Trophoblast cell (in vitro differentiated cells and primary cell): ENCODE measurements around the gene TRIM3.

Experiments used
- DNase-seq, 2 donors: peaks; one replicate each; pipeline ENCODE4 v3.0.0-alpha.2; 2016
- H2AFZ ChIP-seq: 2 replicates; pipeline ENCODE4 v1.6.1; 2013; ENCODE audit warnings: low read length, moderate library complexity, mild to moderate bottlenecking; ENCODE audit not compliant: insufficient read depth, poor library complexity
- H2AK5ac ChIP-seq: 2 replicates; pipeline ENCODE4 v1.6.1; 2013; ENCODE audit warnings: mild to moderate bottlenecking, low read length
- H2BK120ac ChIP-seq: 2 replicates; pipeline ENCODE4 v1.6.1; 2013; ENCODE audit warnings: low read length, mild to moderate bottlenecking, moderate library complexity; ENCODE audit not compliant: insufficient read depth, poor library complexity
- H2BK12ac ChIP-seq: 2 replicates; pipeline ENCODE4 v1.6.1; 2013; ENCODE audit warnings: mild to moderate bottlenecking, low read length, moderate library complexity
- H2BK5ac ChIP-seq: 2 replicates; pipeline ENCODE4 v1.6.1; 2013; ENCODE audit warnings: low read length, low read depth, moderate library complexity, mild to moderate bottlenecking; ENCODE audit not compliant: poor library complexity
- H3K14ac ChIP-seq: 2 replicates; pipeline ENCODE4 v1.6.1; 2013; ENCODE audit warnings: mild to moderate bottlenecking, low read length
- H3K18ac ChIP-seq: 2 replicates; pipeline ENCODE4 v1.6.1; 2013; ENCODE audit warnings: mild to moderate bottlenecking, low read length
- H3K23ac ChIP-seq: 2 replicates; pipeline ENCODE4 v1.6.1; 2013; ENCODE audit warnings: low read length
- H3K27ac ChIP-seq: 2 replicates; pipeline ENCODE4 v1.5.1; 2013; ENCODE audit warnings: low read depth, mild to moderate bottlenecking, inconsistent platforms, low read length, moderate library complexity
- H3K27me3 ChIP-seq: 2 replicates; pipeline ENCODE4 v1.6.1; 2013; ENCODE audit warnings: inconsistent platforms, mild to moderate bottlenecking, low read length, moderate library complexity; ENCODE audit not compliant: insufficient read depth
- H3K36me3 ChIP-seq, 2 experiments: 1 replicate in 1 of 2; 2 replicates in 1 of 2; pipeline ENCODE4 v1.6.1; 2013; ENCODE audit warnings: low read length in 2 of 2, mild to moderate bottlenecking in 2 of 2, moderate library complexity in 1 of 2; ENCODE audit not compliant: insufficient read depth in 2 of 2, control insufficient read depth in 1 of 2
- H3K4ac ChIP-seq: 2 replicates; pipeline ENCODE4 v1.6.1; 2013; ENCODE audit warnings: low read depth, mild to moderate bottlenecking, low read length, moderate library complexity
- H3K4me1 ChIP-seq, 2 experiments: 1 replicate in 1 of 2; 2 replicates in 1 of 2; pipeline ENCODE4 v1.6.1; 2013; ENCODE audit warnings: low read length in 2 of 2, mild to moderate bottlenecking in 2 of 2, moderate library complexity in 1 of 2; ENCODE audit not compliant: insufficient read depth in 2 of 2, control insufficient read depth in 1 of 2
- H3K4me2 ChIP-seq: 2 replicates; pipeline ENCODE4 v1.6.1; 2013; ENCODE audit warnings: inconsistent platforms, mild to moderate bottlenecking, low read length, moderate library complexity
- H3K4me3 ChIP-seq: 2 replicates; pipeline ENCODE4 v1.5.1; 2013; ENCODE audit warnings: mild to moderate bottlenecking, low read depth, low read length, inconsistent platforms
- H3K79me1 ChIP-seq: one replicate; pipeline ENCODE4 v1.6.1; 2013; ENCODE audit warnings: low read length
- H3K79me2 ChIP-seq: 2 replicates; pipeline ENCODE4 v1.6.1; 2013; ENCODE audit warnings: low read length, mild to moderate bottlenecking; ENCODE audit not compliant: control insufficient read depth, insufficient read depth, poor library complexity
- H3K9ac ChIP-seq: 2 replicates; pipeline ENCODE4 v1.6.1; 2013; ENCODE audit warnings: mild to moderate bottlenecking, low read length
- H3K9me3 ChIP-seq: 2 replicates; pipeline ENCODE4 v1.6.1; 2013; ENCODE audit warnings: low read depth, mild to moderate bottlenecking, control low read depth, inconsistent platforms, low read length; ENCODE audit not compliant: insufficient read depth
- H4K12ac ChIP-seq: 2 replicates; pipeline ENCODE4 v1.6.1; 2013; ENCODE audit warnings: low read depth, mild to moderate bottlenecking, low read length, moderate library complexity
- H4K8ac ChIP-seq: 2 replicates; pipeline ENCODE4 v1.6.1; 2013; ENCODE audit warnings: low read depth, mild to moderate bottlenecking, low read length, moderate library complexity
- H4K91ac ChIP-seq: one replicate; pipeline ENCODE4 v1.6.1; 2013; ENCODE audit warnings: low read depth, mild to moderate bottlenecking, low read length, moderate library complexity
- WGBS: extraction: QIAGEN DNeasy Blood & Tissue Kit; methylation state at CpG from one replicate; pipeline ENCODE4 v1.1.7; 2013; ENCODE audit warnings: missing lambda C conversion rate; ENCODE audit not compliant: insufficient read length, insufficient coverage; ENCODE audit errors: extremely low coverage; 5-methylcytosine and 5-hydroxymethylcytosine counted together

TRIM3 gene

DNA sequence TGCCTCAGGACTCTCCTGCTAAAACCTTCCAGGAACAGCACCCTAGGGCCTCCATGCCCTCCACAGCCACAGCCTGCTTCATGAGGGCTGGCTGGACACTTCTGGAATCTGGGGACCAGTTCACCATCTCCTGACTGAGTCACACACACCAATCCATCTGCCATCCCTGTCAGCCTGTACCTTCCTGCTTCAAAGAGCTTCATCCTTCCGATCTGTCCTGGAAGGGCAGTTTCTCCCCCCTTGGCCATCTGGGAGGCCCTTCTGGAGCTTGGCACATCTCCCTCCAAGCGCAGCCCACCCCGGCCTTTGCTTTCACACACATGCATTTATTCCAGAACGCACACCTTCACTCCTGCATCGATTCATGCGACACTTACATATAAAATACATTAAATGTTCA lies 67.9 kb downstream of the TRIM3 start:
- no peak overlapping the region for H2AK5ac ChIP-seq
- 100% methylated on average over 1 of the region's 6 CpGs for WGBS
- H3K4me3 ChIP-seq: no peak overlapping the region
- H3K4ac ChIP-seq: no peak overlapping the region
- DNase-seq: no peak
- no peak overlapping the region for H2BK120ac ChIP-seq
- no peaks in the 10 kb centered on the region for H3K4me1 ChIP-seq
- no peak overlapping the region for H4K8ac ChIP-seq
- H4K91ac ChIP-seq: no peak overlapping the region
- no peak overlapping the region for H3K18ac ChIP-seq
- no peak overlapping the region for H3K14ac ChIP-seq
- no peak overlapping the region for H3K4me2 ChIP-seq
- no peaks in the 10 kb centered on the region for H3K79me1 ChIP-seq
- no peak overlapping the region for H3K9ac ChIP-seq
- no peak overlapping the region for H2AFZ ChIP-seq
- no peak overlapping the region for H2BK12ac ChIP-seq
- H2BK5ac ChIP-seq: no peak overlapping the region
- H3K9me3 ChIP-seq: no peaks in the 10 kb centered on the region
- no peak overlapping the region for H3K27ac ChIP-seq
- H3K79me2 ChIP-seq: no peaks in the 10 kb centered on the region
- no peaks in the 10 kb centered on the region for H3K27me3 ChIP-seq
- H4K12ac ChIP-seq: no peak overlapping the region
- no peak overlapping the region for H3K23ac ChIP-seq
- H3K36me3 ChIP-seq: peaks cover 0 to 7% of the 10 kb centered on the region in 2 experiments

DNA sequence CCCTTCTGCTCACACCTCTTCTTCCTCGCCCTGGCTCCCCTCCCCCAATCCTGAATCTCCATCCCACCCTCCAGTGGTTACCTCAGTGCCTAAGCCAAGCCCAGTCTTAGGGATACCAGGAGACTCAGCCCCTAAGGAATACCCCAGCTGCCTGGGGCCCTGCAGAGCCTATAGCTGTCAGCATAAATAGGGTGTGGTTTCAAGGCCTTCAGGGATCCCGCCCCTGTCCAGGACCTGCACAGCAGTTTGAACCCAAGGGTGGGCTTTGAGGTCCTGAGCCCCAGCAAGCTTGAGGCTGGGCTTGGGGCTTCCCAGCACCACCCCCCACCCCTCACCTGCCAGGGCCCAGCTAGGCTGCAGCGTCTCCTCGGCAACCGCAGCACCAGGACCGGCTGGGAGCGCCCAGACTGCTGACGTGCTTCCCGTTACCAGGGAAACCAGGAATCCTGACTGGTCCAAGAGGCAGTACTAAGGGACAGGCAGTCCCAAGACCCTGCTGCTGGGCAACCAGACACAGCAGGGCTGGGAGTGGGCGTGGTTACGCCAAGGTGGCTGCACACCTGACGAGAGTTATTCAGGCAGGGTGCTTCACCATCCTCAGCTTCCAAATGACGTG lies 68.6 kb downstream of the TRIM3 start:
- Histone ChIP-seq H3K27ac (no peak overlapping the region), H4K12ac (no peak overlapping the region), H4K8ac (no peak overlapping the region), H3K23ac (no peak overlapping the region), H3K79me2 (no peaks in the 10 kb centered on the region), H3K4me1 (no peaks in the 10 kb centered on the region), H3K14ac (no peak overlapping the region), H2BK12ac (no peak overlapping the region), H2BK120ac (no peak overlapping the region), H2AK5ac (no peak overlapping the region), H3K36me3 (peaks cover 1 to 2% of the 10 kb centered on the region in 2 experiments), H3K4me2 (no peak overlapping the region), H3K27me3 (no peaks in the 10 kb centered on the region), H3K4ac (no peak overlapping the region), H3K18ac (no peak overlapping the region), H3K9ac (no peak overlapping the region), H4K91ac (no peak overlapping the region), H3K79me1 (no peaks in the 10 kb centered on the region), H3K9me3 (no peaks in the 10 kb centered on the region), H2AFZ (no peak overlapping the region), H3K4me3 (no peak overlapping the region), H2BK5ac (no peak overlapping the region)
- peak in 1 of 2 donors; percentile 37 for DNase-seq
- WGBS: no CpG with 5 or more reads among the region's 13 CpGs

DNA sequence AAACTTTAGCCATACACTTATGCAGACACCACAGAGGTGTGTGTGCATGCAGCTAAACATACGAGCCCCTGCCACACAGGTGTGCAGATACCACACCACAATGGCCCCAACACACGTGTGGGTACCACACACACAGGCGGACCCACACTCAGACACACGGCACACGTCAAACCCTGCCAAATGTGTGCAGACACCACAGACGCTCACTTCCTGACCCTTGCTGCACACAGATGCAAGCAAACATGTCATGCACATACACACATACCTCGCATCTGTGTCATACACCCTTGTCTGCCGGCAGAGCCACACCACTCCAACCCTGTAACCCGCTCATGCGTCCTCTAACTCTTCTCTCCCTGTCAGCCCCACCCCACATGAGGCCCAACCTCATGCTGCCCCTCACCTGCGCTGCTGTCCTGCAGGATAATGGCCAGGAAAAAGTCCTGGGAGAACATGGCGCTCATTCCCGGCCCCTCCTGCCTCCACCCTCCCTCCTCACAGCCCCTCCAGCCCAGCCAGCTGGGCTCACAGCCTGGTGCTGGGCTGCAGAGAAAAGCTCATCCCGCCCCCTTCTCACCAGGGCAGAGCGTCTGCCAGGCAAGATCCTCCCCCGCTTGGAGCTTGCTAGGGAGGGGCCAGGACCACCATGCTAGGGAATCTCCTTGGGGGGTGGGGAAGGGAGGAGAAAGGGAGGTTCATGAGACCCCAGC lies 69.2 kb downstream of the TRIM3 start:
- Histone ChIP-seq H3K4me1 (no peaks in the 10 kb centered on the region), H3K4me2 (no peak overlapping the region), H4K8ac (no peak overlapping the region), H3K79me1 (no peaks in the 10 kb centered on the region), H2BK120ac (no peak overlapping the region), H3K23ac (no peak overlapping the region), H3K27ac (no peak overlapping the region), H3K4ac (no peak overlapping the region), H3K27me3 (no peaks in the 10 kb centered on the region), H4K12ac (no peak overlapping the region), H2BK12ac (no peak overlapping the region), H2AFZ (no peak overlapping the region), H3K4me3 (peak overlapping the region; percentile 5), H2BK5ac (no peak overlapping the region), H4K91ac (no peak overlapping the region), H3K18ac (no peak overlapping the region), H3K36me3 (peaks cover 1 to 2% of the 10 kb centered on the region in 2 experiments), H3K9ac (no peak overlapping the region), H3K14ac (no peak overlapping the region), H3K9me3 (no peaks in the 10 kb centered on the region), H2AK5ac (no peak overlapping the region), H3K79me2 (no peaks in the 10 kb centered on the region)
- no CpG with 5 or more reads among the region's 16 CpGs for WGBS
- DNase-seq: peak; percentile 19 to 57

DNA sequence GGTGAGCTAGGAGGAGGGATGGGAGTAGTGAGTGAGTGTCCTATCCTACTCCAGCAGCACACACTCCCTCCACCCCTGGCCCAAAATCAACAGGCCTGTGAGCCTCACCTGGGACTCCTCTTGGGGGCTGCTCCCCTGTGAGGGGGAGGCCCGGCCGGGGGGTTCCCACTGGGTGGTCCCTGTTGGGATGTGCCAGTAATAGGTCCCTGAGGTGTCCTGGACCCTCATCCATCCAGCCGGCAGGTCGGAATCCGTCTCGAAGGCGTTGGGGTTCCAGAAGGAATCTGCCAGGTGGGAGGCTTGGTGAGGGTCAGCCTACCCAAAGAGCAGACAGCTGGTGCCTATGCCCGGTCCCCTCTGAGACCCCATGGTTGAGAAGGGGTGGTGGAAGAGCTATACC lies 70.2 kb downstream of the TRIM3 start:
- Histone ChIP-seq H3K27ac (no peak overlapping the region), H3K79me2 (no peaks in the 10 kb centered on the region), H3K23ac (no peak overlapping the region), H2AK5ac (no peak overlapping the region), H2BK120ac (no peak overlapping the region), H3K36me3 (peaks cover 0 to 2% of the 10 kb centered on the region in 2 experiments), H3K14ac (no peak overlapping the region), H3K79me1 (no peaks in the 10 kb centered on the region), H2BK5ac (no peak overlapping the region), H3K27me3 (no peaks in the 10 kb centered on the region), H4K12ac (no peak overlapping the region), H3K4ac (no peak overlapping the region), H4K91ac (no peak overlapping the region), H3K4me2 (no peak overlapping the region), H4K8ac (no peak overlapping the region), H2AFZ (no peak overlapping the region), H3K9me3 (no peaks in the 10 kb centered on the region), H3K18ac (no peak overlapping the region), H3K4me3 (no peak overlapping the region), H2BK12ac (no peak overlapping the region), H3K9ac (no peak overlapping the region), H3K4me1 (no peaks in the 10 kb centered on the region)
- DNase-seq: no peak
- no CpG with 5 or more reads among the region's 8 CpGs for WGBS
